Measurements from ENCODE around the gene KIAA1191. TPM values are rescaled to one million over a fixed set of nuclear protein-coding genes. Genes with fewer than 3 reads are reported as not detected.
A peak's percentile ranks its signal among the peaks of the same experiment; 100 is the strongest.

KIAA1191 gene
- total RNA-seq, 1 donor from 2014 or later, result 63.4 TPM

GRCh38 chr5:176369934-176370711 is 8.6 kb upstream of the KIAA1191 start:
- H3K9me3 Mint-ChIP-seq, result no peaks in the 10 kb centered on the region
- peaks cover 25% of the 10 kb centered on the region for H3K36me3 Mint-ChIP-seq (ENCODE audit: low read depth)
- no peaks in the 10 kb centered on the region for H3K27me3 Mint-ChIP-seq (ENCODE audit: insufficient read depth)
- intact Hi-C loops (cut with micrococcal nuclease), result loop anchor here (10.0 kb wide), 2 partner anchors 895 to 1145 kb away; partner anchors contain the start of genes DDX41 and SFXN1
- H3K4me3 Mint-ChIP-seq, result no peak overlapping the region
- no peak for DNase-seq (ENCODE audit: low spot score)
- peaks cover 5% of the 10 kb centered on the region for H3K4me1 Mint-ChIP-seq (ENCODE audit: low read depth)
- H3K27ac Mint-ChIP-seq, result no peak overlapping the region

- H3K36me3 Mint-ChIP-seq (ENCODE audit: low read depth), result peaks cover 22% of the 10 kb centered on the region
- no peak overlapping the region for H3K27ac Mint-ChIP-seq
- H3K4me1 Mint-ChIP-seq (ENCODE audit: low read depth), result peaks cover 10% of the 10 kb centered on the region
- H3K27me3 Mint-ChIP-seq (ENCODE audit: insufficient read depth), result no peaks in the 10 kb centered on the region
- intact Hi-C loops (cut with micrococcal nuclease), result loop anchor here (10.0 kb wide), 2 partner anchors 894 to 1146 kb away; partner anchors contain the start of genes DDX41 and SFXN1
- no peak for DNase-seq (ENCODE audit: low spot score)
- no peaks in the 10 kb centered on the region for H3K9me3 Mint-ChIP-seq
- no peak overlapping the region for H3K4me3 Mint-ChIP-seq
These were observed 7.2 kb upstream of the KIAA1191 start for GRCh38 chr5:176368726-176369125.

DNA sequence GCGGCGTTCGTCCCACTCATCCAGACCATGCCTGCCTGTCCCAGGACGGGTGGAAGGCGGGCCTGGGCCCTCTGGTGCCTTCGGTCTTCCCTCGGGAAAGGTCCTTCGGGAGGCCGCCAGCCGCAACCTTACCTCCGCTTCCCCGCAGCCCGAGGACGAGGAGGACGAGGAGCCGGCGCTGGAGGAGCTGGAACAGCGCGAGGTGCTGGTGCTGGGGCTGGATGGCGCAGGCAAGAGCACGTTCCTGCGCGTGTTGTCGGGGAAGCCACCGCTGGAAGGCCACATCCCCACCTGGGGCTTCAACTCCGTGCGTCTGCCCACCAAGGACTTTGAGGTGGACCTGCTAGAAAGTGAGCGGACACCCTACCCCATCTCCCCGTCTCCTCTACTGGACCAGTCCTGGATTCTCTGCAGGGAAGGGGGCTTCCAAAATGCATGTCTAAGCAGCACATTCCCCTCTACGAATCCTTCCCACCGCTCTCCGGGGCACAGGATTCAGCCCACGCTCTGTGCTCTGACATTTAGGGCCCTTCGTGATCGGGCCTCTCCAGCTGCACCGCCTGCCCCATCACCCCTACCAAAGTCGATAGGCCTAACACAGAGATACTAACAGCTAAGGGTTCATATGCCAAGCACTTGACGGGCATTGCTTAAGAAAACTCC is 4.8 kb upstream of the KIAA1191 start:
- no peak for DNase-seq (ENCODE audit: low spot score)
- Mint-ChIP-seq H3K36me3 (ENCODE audit: low read depth) (peaks cover 22% of the 10 kb centered on the region), H3K4me3 (peak overlapping the region; percentile 83), H3K4me1 (ENCODE audit: low read depth) (peaks cover 23% of the 10 kb centered on the region), H3K27ac (peak overlapping the region; percentile 70), H3K27me3 (ENCODE audit: insufficient read depth) (no peaks in the 10 kb centered on the region), H3K9me3 (no peaks in the 10 kb centered on the region)
- intact Hi-C loops (cut with micrococcal nuclease), result loop anchor here (10.0 kb wide), 2 partner anchors 892 to 1148 kb away; partner anchors contain the start of genes DDX41 and SFXN1

- peak within 1 kb of the TSS; percentile 18 for H3K27ac Mint-ChIP-seq
- DNase-seq (ENCODE audit: low spot score), result peak; percentile 50
- intact Hi-C loops (cut with micrococcal nuclease), result loop anchor here (1.0 to 10.0 kb wide), 4 partner anchors 23 to 1149 kb away; partner anchors contain the start of genes DDX41, HIGD2A, NOP16 and RNF44
- H3K4me3 Mint-ChIP-seq, result peak within 1 kb of the TSS; percentile 83
- no peaks in the 10 kb centered on the region for H3K27me3 Mint-ChIP-seq (ENCODE audit: insufficient read depth)
- peaks cover 23% of the 10 kb centered on the region for H3K4me1 Mint-ChIP-seq (ENCODE audit: low read depth)
- no peaks in the 10 kb centered on the region for H3K9me3 Mint-ChIP-seq
- peaks cover 21% of the 10 kb centered on the region for H3K36me3 Mint-ChIP-seq (ENCODE audit: low read depth)
These were observed 4.0 kb upstream of the KIAA1191 start, which contains the start of gene ARL10 for GRCh38 chr5:176365351-176366231. Gene ARL10, plus strand, starts transcription at chr5:176365487. Its CDS starts 77 bp downstream, at chr5:176365564.

DNA sequence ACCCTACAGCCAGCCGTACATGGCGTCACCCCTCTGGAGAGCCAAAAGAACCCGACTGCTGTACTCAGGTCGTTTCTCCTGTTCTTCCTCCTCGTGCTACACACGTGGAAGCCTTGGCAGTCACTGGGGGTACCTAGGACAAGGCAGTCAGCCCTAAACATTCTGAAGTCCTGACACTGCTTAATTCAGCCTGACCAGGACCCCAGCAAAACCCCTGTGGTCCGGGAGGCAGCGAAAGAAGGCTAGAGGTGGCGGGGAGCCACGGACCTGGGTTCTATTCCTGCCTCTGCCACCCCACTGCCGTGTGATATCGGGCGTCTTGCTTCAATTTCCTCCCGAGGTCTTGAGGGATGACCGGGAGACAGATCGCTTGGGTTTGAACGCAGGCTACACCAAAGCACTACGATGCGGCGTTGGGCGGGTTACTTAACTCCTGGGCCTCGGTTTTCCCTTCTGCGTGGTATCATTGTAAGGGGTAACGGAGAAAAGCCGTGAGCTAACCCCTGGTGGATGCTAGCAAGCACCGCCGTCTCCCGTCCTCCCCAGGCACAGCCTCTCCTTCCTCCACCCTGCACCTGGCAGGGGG is 3.3 kb upstream of the KIAA1191 start:
- H3K36me3 Mint-ChIP-seq (ENCODE audit: low read depth), result peaks cover 18% of the 10 kb centered on the region
- peak overlapping the region; percentile 18 for H3K27ac Mint-ChIP-seq
- H3K27me3 Mint-ChIP-seq (ENCODE audit: insufficient read depth), result no peaks in the 10 kb centered on the region
- intact Hi-C loops (cut with micrococcal nuclease), result loop anchor here (1.0 to 10.0 kb wide), 5 partner anchors 23 to 1150 kb away; partner anchors contain the start of genes DDX41, HIGD2A, NOP16 and RNF44
- no peak for DNase-seq (ENCODE audit: low spot score)
- no peaks in the 10 kb centered on the region for H3K9me3 Mint-ChIP-seq
- H3K4me3 Mint-ChIP-seq, result peak overlapping the region; percentile 77
- peaks cover 24% of the 10 kb centered on the region for H3K4me1 Mint-ChIP-seq (ENCODE audit: low read depth)

DNA sequence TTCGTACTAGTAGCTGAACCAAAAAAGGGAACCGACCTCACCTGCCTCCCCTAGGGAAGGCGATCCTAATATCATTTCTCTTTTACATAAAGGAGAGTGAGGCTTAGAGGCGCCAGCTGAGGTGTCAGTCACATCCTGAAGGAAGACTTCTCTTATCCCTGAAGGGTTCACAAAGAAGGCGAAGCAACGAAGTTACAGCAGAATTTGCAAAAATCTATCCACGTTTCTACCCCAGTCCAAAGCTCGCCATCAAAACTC is 598 bp upstream of the KIAA1191 start:
- no peaks in the 10 kb centered on the region for H3K9me3 Mint-ChIP-seq
- peaks cover 37% of the 10 kb centered on the region for H3K4me1 Mint-ChIP-seq (ENCODE audit: low read depth)
- DNase-seq (ENCODE audit: low spot score), result no peak
- peak overlapping the region; percentile 91 for H3K27ac Mint-ChIP-seq
- peaks cover 14% of the 10 kb centered on the region for H3K36me3 Mint-ChIP-seq (ENCODE audit: low read depth)
- intact Hi-C loops (cut with micrococcal nuclease), result loop anchor here (5.0 to 10.0 kb wide), 3 partner anchors 125 to 1153 kb away; partner anchors contain the start of genes DDX41, SFXN1 and SIMC1
- peak overlapping the region; percentile 97 for H3K4me3 Mint-ChIP-seq
- no peaks in the 10 kb centered on the region for H3K27me3 Mint-ChIP-seq (ENCODE audit: insufficient read depth)

DNA sequence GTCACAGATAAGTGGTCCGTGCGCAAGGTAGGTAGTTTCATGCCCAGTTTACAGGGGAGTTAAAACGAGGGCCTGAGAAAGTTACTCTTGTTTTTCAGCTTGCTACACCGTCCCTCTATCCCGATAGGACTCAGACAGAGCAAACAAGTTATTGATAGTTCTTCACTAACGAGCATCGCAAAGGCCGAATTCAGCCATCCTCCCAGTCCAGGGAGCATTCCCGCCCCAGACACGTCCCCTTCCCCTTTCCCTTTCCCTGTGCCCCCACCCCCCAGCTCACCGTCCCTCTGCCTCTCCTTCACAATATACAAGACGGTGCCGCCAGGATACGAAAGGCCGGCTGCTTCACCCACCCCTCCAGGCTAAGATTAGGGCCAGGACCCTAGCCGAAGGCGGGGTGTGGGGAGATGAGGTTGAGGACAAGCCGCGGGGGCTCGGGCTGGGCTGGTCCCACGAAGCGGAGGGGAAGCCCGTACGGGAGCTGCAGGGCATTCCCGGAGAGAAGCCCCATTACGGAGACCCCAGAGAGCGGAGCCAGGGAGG is 599 bp downstream of the KIAA1191 start:
- H3K27me3 Mint-ChIP-seq (ENCODE audit: insufficient read depth), result no peaks in the 10 kb centered on the region
- H3K27ac Mint-ChIP-seq, result peak overlapping the region; percentile 91
- no peaks in the 10 kb centered on the region for H3K9me3 Mint-ChIP-seq
- H3K36me3 Mint-ChIP-seq (ENCODE audit: low read depth), result peaks cover 17% of the 10 kb centered on the region
- DNase-seq (ENCODE audit: low spot score), result peak; percentile 7
- intact Hi-C loops (cut with micrococcal nuclease), result loop anchor here (1.0 to 10.0 kb wide), 8 partner anchors 27 to 1154 kb away; partner anchors contain the start of genes CLTB, DDX41, FAF2 and HIGD2A
- H3K4me1 Mint-ChIP-seq (ENCODE audit: low read depth), result peaks cover 36% of the 10 kb centered on the region
- H3K4me3 Mint-ChIP-seq, result peak overlapping the region; percentile 97

- no peak for DNase-seq (ENCODE audit: low spot score)
- H3K9me3 Mint-ChIP-seq, result no peaks in the 10 kb centered on the region
- intact Hi-C loops (cut with micrococcal nuclease), result loop anchor here (2.0 to 10.0 kb wide), 5 partner anchors 57 to 1155 kb away; partner anchors contain the start of genes CLTB, DDX41, FAF2 and SFXN1
- peak overlapping the region; percentile 84 for H3K4me3 Mint-ChIP-seq
- H3K27me3 Mint-ChIP-seq (ENCODE audit: insufficient read depth), result no peaks in the 10 kb centered on the region
- H3K4me1 Mint-ChIP-seq (ENCODE audit: low read depth), result peaks cover 36% of the 10 kb centered on the region
- H3K36me3 Mint-ChIP-seq (ENCODE audit: low read depth), result peaks cover 21% of the 10 kb centered on the region
- no peak overlapping the region for H3K27ac Mint-ChIP-seq
These were observed 1.9 kb downstream of the KIAA1191 start for GRCh38 chr5:176359658-176360057.

DNA sequence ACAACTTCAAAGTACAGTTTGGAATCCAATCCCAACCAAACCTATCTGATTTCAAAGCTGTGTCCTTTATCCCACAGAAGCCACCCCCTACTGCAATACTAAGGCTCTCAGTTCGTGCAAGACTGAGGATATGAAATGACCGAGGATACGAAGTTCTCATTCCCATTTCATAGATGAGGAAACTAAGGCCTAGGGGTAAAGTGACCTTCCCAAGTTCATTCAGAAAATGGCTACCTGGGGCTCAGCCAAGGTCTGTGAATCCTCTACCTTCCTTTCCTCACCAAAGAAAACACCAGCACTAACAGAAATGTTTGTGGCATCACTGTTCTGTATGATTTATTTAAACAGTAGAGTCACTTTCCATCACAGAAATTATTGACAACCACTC is 5.4 kb downstream of the KIAA1191 start:
- Mint-ChIP-seq H3K4me1 (ENCODE audit: low read depth) (peaks cover 28% of the 10 kb centered on the region), H3K4me3 (no peak overlapping the region), H3K36me3 (ENCODE audit: low read depth) (peaks cover 45% of the 10 kb centered on the region), H3K9me3 (no peaks in the 10 kb centered on the region), H3K27ac (no peak overlapping the region), H3K27me3 (ENCODE audit: insufficient read depth) (no peaks in the 10 kb centered on the region)
- no peak for DNase-seq (ENCODE audit: low spot score)
- intact Hi-C loops (cut with micrococcal nuclease), result no loop called here

DNA sequence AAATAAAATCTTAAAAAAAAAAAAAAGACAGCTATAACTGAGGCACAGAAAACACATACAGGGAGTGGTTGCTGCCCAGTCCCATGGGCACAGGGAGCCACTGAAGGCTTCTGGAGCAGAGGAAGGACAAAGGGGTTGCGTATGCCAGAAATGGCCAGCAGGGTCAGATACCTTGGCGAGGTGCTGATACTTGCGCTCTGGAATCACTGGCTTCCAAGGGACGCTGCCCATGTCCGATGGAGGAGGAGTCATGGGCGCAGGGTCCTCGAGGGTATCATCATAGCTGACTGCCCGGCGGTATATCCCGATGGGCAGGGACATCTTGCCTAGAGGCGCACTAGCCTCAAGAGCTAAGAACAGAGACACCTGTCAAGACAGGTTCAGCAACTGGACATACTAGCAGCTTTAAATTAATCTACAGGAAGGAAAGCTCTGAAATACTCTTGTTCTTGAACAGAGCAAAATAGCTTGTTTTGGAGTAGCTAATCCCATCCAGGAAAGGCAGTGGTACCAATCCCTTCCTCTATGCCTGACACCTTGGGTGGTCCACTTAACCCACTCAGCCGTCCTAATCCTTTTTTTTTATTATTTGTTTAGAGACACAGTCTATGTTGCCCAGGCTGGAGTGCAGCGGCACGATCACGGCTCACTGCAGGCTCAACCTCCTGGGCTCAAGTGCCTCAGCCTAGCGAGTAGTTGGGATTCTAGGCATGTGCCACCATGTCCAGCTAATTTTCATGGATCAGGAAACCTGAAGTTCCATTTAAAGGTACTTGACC is 6.0 kb downstream of the KIAA1191 start:
- H3K27me3 Mint-ChIP-seq (ENCODE audit: insufficient read depth), result no peaks in the 10 kb centered on the region
- intact Hi-C loops (cut with micrococcal nuclease), result no loop called here
- no peak for DNase-seq (ENCODE audit: low spot score)
- peaks cover 28% of the 10 kb centered on the region for H3K4me1 Mint-ChIP-seq (ENCODE audit: low read depth)
- no peaks in the 10 kb centered on the region for H3K9me3 Mint-ChIP-seq
- no peak overlapping the region for H3K27ac Mint-ChIP-seq
- H3K4me3 Mint-ChIP-seq, result no peak overlapping the region
- H3K36me3 Mint-ChIP-seq (ENCODE audit: low read depth), result peaks cover 48% of the 10 kb centered on the region

GRCh38 chr5:176353533-176353932 is 8.0 kb downstream of the KIAA1191 start:
- Mint-ChIP-seq H3K4me1 (ENCODE audit: low read depth) (peaks cover 21% of the 10 kb centered on the region), H3K36me3 (ENCODE audit: low read depth) (peaks cover 58% of the 10 kb centered on the region), H3K9me3 (no peaks in the 10 kb centered on the region), H3K4me3 (no peak overlapping the region), H3K27ac (no peak overlapping the region), H3K27me3 (ENCODE audit: insufficient read depth) (no peaks in the 10 kb centered on the region)
- DNase-seq (ENCODE audit: low spot score), result no peak
- intact Hi-C loops (cut with micrococcal nuclease), result no loop called here
